DOHH2 (cell line): ENCODE measurements around the gene OTOA.

Experiments
- CTCF ChIP-seq: fragments of 200-600 bp; sonication (generic); IDR thresholded peaks from one replicate; pipeline ENCODE4 v1.5.1; 2014; ENCODE audit warnings: antibody characterized with exemption, mild to moderate bottlenecking, low read depth, low read length; ENCODE audit not compliant: poor library complexity, severe bottlenecking
- EZH2phosphoT487 ChIP-seq: fragments of 200-600 bp; sonication (generic); IDR thresholded peaks from 2 replicates; pipeline ENCODE4 v1.6.1; 2017; ENCODE audit warnings: borderline replicate concordance, mild to moderate bottlenecking, antibody characterized with exemption, low read length, moderate library complexity, mixed read lengths

GRCh38 chr16:21647562-21648164 is 16.1 kb upstream of the OTOA start:
- no peak for TF ChIP-seq CTCF
- no peak for TF ChIP-seq EZH2phosphoT487
